DOHH2 (cell line): ENCODE measurements around the gene INTS2.

Experiments
- CTCF ChIP-seq: fragments of 200-600 bp; sonication (generic); IDR thresholded peaks from one replicate; pipeline ENCODE4 v1.5.1; 2014; ENCODE audit warnings: antibody characterized with exemption, mild to moderate bottlenecking, low read depth, low read length; ENCODE audit not compliant: poor library complexity, severe bottlenecking
- EZH2phosphoT487 ChIP-seq: fragments of 200-600 bp; sonication (generic); IDR thresholded peaks from 2 replicates; pipeline ENCODE4 v1.6.1; 2017; ENCODE audit warnings: borderline replicate concordance, mild to moderate bottlenecking, antibody characterized with exemption, low read length, moderate library complexity, mixed read lengths

GRCh38 chr17:61825448-61826137 is 102.2 kb downstream of the INTS2 start:
- TF ChIP-seq CTCF (no peak), EZH2phosphoT487 (no peak)
